Measurements from ENCODE around the gene SHISA9.

Gene SHISA9

GRCh38 chr16:12868169-12868568, 33.2 kb upstream of the SHISA9 start:
- no peak for DNase-seq
- TF ChIP-seq, protein P1, sequence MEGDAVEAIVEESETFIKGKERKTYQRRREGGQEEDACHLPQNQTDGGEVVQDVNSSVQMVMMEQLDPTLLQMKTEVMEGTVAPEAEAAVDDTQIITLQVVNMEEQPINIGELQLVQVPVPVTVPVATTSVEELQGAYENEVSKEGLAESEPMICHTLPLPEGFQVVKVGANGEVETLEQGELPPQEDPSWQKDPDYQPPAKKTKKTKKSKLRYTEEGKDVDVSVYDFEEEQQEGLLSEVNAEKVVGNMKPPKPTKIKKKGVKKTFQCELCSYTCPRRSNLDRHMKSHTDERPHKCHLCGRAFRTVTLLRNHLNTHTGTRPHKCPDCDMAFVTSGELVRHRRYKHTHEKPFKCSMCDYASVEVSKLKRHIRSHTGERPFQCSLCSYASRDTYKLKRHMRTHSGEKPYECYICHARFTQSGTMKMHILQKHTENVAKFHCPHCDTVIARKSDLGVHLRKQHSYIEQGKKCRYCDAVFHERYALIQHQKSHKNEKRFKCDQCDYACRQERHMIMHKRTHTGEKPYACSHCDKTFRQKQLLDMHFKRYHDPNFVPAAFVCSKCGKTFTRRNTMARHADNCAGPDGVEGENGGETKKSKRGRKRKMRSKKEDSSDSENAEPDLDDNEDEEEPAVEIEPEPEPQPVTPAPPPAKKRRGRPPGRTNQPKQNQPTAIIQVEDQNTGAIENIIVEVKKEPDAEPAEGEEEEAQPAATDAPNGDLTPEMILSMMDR (IDR thresholded peaks at IDR 0.05; ENCODE audit: low read depth, low read length), result no peak
- H3K36me3 ChIP-seq, result no peaks in the 10 kb centered on the region
- H3K27me3 ChIP-seq, result no peaks in the 10 kb centered on the region
- no peaks in the 10 kb centered on the region for H3K4me1 ChIP-seq
- no peaks in the 10 kb centered on the region for H3K9me3 ChIP-seq
- H3K4me3 ChIP-seq (ENCODE audit: low read depth, low read length), result no peak overlapping the region

GRCh38 chr16:12868788-12869187, 32.6 kb upstream of the SHISA9 start:
- no peaks in the 10 kb centered on the region for H3K4me1 ChIP-seq
- H3K4me3 ChIP-seq (ENCODE audit: low read depth, low read length), result no peak overlapping the region
- no peaks in the 10 kb centered on the region for H3K9me3 ChIP-seq
- no peaks in the 10 kb centered on the region for H3K36me3 ChIP-seq
- TF ChIP-seq, protein P1 (IDR thresholded peaks at IDR 0.05; ENCODE audit: low read depth, low read length), result no peak
- no peak for DNase-seq
- no peaks in the 10 kb centered on the region for H3K27me3 ChIP-seq

DNA sequence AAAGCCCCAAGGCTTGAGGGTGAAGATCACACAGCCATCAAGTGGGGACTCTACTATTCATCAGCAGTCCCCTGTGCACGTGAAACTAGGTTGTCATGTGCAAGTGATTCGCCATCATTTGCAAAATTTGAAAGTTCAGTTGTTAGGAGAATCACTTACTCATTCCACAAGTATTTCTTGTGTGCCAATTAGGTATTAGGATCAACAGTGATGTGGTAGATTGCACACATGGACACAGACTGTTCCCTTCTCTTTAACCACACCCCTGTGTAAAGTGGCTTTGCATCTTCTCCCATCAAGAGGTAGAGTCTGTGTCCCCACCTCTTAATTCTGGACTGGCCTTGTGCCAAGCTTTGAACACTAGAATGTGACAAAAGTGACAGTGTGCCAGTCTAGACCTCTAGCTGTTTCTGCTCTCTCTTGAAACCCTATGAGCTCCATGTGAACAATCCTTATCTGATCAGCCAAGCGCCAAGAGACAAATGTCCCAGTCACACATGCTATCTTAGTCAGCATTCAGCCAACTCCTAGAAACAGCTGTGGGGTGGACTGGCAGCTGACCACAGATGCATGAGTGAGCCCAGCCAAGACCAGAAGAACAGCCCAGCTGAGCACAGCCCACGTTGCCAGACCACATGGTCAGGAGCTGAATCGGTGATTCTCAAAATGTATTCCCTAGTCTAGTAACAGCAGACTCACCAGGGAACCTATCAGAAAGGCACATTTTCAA, 31.5 kb upstream of the SHISA9 start:
- Histone ChIP-seq H3K4me3 (ENCODE audit: low read depth, low read length) (no peak overlapping the region), H3K4me1 (no peaks in the 10 kb centered on the region), H3K36me3 (no peaks in the 10 kb centered on the region), H3K27me3 (no peaks in the 10 kb centered on the region), H3K9me3 (no peaks in the 10 kb centered on the region)
- TF ChIP-seq, protein P1 (IDR thresholded peaks at IDR 0.05; ENCODE audit: low read depth, low read length), result no peak
- DNase-seq, result no peak

- TF ChIP-seq, protein P1 (IDR thresholded peaks at IDR 0.05; ENCODE audit: low read depth, low read length), result no peak
- no peak for DNase-seq
- no peaks in the 10 kb centered on the region for H3K36me3 ChIP-seq
- no peaks in the 10 kb centered on the region for H3K4me1 ChIP-seq
- no peaks in the 10 kb centered on the region for H3K9me3 ChIP-seq
- no peaks in the 10 kb centered on the region for H3K27me3 ChIP-seq
- H3K4me3 ChIP-seq (ENCODE audit: low read depth, low read length), result no peak overlapping the region
Measured at GRCh38 chr16:12871784-12872183, 29.6 kb upstream of the SHISA9 start.

GRCh38 chr16:12874186-12874585, 27.2 kb upstream of the SHISA9 start:
- no peaks in the 10 kb centered on the region for H3K27me3 ChIP-seq
- no peak for DNase-seq
- no peaks in the 10 kb centered on the region for H3K9me3 ChIP-seq
- H3K4me1 ChIP-seq, result no peaks in the 10 kb centered on the region
- H3K4me3 ChIP-seq (ENCODE audit: low read depth, low read length), result no peak overlapping the region
- no peaks in the 10 kb centered on the region for H3K36me3 ChIP-seq
- TF ChIP-seq, protein P1 (IDR thresholded peaks at IDR 0.05; ENCODE audit: low read depth, low read length), result no peak

DNA sequence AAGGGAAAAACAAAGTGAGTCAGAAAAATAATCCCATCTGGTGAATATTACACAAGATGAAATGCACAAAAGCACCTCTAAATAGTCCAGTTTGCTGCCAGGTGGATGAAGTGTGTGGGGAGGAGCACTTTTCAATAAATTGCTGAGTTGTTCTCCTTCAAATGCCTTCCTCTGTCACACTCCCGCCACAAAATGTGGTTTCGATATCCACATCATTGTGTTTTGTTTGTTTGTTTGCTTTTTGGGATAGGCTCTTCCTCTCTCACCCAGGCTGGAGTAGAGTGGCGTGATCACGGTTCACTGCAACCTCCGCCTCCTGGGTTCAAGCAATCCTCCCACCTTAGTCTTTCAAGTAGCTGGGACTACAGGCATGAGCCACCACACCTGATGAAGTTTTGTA, 24.6 kb upstream of the SHISA9 start:
- TF ChIP-seq, protein P1 (IDR thresholded peaks at IDR 0.05; ENCODE audit: low read depth, low read length), result no peak
- Histone ChIP-seq H3K36me3 (no peaks in the 10 kb centered on the region), H3K4me1 (no peaks in the 10 kb centered on the region), H3K9me3 (no peaks in the 10 kb centered on the region), H3K4me3 (ENCODE audit: low read depth, low read length) (no peak overlapping the region), H3K27me3 (no peaks in the 10 kb centered on the region)
- DNase-seq, result no peak

Data from BE2C (cell line).